Sciatic nerve (tissue), 2 donors: ENCODE results near the gene TCERG1L. TPM values are rescaled to one million over a fixed set of nuclear protein-coding genes. Genes with fewer than 3 reads are reported as not detected.
"Not testable (repeated sequence)": the region's sequence is repeated elsewhere in the genome, so short reads cannot be mapped to it uniquely, and the experiment has no call there.

ENCODE experiments used
- ATAC-seq: fragments of 200-7000 bp; cut with Tn5 transposase; one replicate; pipeline ENCODE4 v1.9.1; 2020; ENCODE audit warnings: mild to moderate bottlenecking, moderate library complexity
- DNase-seq: peaks from one replicate; pipeline ENCODE4 v3.0.0-alpha.2; 2020; ENCODE audit warnings: low spot score
- intact Hi-C: fragments of 100-400 bp; cut with DNase I; formaldehyde crosslinking; loops from one replicate; pipeline ENCODE4 v1.14.2; 2022
- total RNA-seq: library from RNA; stranded (reverse); fragmentation: NEBNext Ultra II Directional; extraction: Animal tissue kit (Norgen Biotek cat#: 25700); gene quantifications from one replicate; pipeline ENCODE4 v1.2.1, GENCODE V29; 2021
- donor health status: DM: no; HTN: no; CAD: no.
- donor health status: DM: no; HTN: no; CAD: no.

TCERG1L gene, protein sequence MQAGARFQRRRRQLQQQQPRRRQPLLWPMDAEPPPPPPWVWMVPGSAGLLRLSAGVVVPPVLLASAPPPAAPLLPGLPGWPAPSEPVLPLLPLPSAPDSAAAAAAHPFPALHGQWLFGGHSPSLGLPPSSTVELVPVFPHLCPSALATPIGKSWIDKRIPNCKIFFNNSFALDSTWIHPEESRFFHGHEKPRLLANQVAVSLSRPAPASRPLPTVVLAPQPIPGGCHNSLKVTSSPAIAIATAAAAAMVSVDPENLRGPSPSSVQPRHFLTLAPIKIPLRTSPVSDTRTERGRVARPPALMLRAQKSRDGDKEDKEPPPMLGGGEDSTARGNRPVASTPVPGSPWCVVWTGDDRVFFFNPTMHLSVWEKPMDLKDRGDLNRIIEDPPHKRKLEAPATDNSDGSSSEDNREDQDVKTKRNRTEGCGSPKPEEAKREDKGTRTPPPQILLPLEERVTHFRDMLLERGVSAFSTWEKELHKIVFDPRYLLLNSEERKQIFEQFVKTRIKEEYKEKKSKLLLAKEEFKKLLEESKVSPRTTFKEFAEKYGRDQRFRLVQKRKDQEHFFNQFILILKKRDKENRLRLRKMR
- 0.22 TPM for total RNA-seq

DNA sequence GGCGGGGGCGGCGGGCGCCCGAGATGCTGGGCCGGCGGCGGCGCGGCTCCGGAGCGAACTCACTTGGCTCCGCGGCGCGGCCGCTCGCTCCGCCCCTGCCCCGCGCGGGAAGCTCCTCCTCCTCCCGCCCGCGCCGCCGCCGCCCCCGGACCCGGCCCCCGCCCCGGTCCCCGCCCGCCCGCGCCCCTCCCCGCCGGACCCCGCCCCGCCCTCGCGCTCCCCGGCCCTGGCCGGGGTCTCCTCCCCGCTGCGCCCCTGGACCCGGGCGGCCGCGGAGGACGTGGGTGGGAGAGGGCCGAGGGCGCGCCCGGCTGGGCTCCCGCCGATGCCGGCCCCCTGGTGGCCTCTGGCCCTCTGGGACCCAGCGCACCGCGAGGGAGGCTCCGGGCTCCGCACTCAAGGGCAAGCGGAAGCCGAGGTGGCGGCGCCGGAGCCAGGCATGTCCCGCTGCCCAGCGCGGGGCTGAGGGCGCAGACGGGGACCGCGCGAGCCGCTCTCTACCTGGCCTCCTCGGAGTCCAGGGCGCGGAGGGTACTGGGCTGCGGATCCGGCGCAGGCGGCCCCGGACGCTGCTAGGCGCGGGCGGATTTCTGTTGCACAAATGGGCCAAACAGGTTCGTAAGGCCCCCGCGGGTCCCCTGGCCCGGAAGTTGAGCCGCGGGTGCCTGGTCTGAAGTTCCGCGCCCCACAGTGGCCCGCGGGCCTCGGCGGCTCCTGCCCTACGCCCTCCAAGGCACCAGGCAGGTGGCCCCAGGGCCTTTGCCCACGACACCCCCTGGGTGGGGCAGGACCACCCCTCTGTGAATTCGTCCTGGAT, at the start of gene TCERG1L:
Gene TCERG1L, minus strand, starts transcription at position 61 of the 817 bp plus-strand sequence. CDS start 86 bp downstream, outside the sequence.
- intact Hi-C loops, result no loop called here
- no peak for DNase-seq
- peak; percentile 38 for ATAC-seq

DNA sequence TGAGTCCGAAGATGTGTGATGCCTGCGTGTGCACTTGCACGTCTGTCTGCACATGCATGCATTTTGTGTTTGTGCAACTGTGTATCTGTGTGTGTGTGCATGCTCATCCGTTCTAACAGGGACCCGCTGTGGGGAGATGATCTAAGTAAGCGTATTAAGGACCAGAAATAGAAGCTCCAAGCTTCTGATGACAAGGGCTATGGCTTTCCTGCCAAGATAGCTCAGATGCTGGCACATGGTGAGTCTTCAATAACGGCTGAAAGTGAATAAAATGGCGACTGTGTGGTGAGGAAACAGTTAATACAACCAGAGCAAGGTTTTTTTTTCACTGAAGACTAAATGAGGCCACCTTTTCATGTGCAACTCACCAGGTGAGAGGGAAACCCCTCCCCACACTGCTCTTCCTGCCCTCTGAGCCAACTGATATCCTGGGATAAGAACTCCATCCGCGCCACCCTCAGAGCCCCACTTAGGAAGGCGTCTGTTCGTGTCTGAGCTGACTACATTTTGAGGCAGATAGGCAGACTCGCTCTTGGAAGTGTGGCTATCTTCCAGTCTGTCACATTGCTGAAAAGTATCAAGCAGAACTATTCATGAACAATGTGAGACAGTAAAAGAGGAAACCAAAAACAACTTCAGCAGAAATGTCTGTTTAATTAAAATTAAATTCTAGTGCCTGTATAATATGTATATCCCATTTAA, 47.4 kb upstream of the TCERG1L start:
- no peak for DNase-seq
- ATAC-seq, result no peak
- intact Hi-C loops, result no loop called here

DNA sequence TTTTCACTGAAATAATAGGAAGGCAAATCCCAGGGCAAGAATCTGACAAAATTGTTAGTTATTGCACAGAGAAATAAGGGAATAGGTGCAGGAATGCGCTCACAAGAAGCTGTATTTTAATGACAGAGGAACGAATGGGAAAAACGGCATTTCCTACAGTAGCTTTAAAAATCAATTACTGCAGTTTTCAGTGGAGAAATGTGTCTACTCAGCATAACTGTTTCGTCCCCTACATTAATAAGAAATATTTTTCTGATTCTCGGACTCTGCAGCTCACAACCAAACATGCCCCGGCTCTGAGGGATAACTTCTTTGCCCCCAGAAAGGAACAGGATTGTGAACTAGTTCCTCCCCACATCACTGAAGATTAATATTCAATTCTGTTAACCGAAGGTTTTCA, 44.9 kb upstream of the TCERG1L start:
- ATAC-seq, result no peak
- no peak for DNase-seq
- intact Hi-C loops, result no loop called here

DNA sequence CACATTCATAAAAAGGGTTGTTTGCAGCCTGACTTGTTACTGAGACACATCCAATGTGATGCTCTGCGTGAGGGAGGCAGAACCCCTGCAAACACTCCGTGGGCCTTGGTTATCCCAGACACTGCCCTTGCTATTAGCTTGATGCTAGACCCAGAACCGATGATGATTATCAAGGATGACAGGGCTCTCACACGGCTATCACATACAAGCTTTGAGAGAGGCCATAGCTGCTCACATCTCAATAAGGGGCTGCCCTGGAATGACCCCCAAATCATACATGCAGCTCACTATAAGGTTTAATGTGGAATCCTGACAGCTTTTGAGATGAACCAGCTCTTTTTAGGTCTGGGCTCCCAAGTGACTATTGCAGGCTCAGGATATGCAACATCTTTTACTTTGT, 44.4 kb upstream of the TCERG1L start:
- no peak for ATAC-seq
- intact Hi-C loops, result no loop called here
- no peak for DNase-seq

DNA sequence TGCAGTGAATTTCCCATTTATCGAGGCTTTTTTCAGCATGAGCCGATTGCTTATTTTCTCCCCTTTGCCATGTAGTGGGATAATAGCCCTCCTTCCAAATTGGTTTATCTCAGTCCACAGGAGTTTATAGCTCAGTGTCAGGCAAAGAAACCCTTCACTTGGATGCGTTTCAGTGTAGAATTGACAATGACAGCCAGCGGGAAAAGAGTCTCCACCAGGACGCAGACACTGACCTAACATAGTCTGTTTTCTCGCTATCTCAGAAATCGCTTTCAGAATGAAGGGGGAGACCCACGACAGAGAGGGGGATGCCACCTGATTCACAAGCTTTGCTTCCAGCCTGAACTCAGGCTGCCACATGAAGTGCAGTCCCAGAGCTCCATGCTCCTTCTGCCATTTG, 43.5 kb upstream of the TCERG1L start:
- ATAC-seq (no peak), DNase-seq (no peak)
- intact Hi-C loops, result no loop called here

DNA sequence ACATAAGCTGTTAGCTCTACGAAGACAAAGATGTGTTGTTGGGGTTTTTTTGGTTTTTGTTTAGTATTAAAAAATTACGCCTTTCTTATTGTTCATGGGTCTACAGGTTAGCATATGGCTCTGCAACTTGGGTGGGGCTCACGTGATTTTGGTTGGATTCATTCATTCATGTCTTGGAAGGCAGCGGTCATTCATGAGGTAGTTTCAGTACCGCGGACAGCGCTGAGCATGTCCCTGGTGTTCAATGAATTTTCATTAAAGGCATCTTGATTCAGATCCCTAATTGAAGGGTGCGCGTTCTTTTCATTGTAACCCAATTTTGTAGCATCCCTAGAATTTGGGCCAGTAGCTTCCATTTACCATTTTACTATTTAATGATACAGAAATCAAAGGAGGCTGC, 42.9 kb upstream of the TCERG1L start:
- no peak for DNase-seq
- no peak for ATAC-seq
- intact Hi-C loops, result no loop called here

DNA sequence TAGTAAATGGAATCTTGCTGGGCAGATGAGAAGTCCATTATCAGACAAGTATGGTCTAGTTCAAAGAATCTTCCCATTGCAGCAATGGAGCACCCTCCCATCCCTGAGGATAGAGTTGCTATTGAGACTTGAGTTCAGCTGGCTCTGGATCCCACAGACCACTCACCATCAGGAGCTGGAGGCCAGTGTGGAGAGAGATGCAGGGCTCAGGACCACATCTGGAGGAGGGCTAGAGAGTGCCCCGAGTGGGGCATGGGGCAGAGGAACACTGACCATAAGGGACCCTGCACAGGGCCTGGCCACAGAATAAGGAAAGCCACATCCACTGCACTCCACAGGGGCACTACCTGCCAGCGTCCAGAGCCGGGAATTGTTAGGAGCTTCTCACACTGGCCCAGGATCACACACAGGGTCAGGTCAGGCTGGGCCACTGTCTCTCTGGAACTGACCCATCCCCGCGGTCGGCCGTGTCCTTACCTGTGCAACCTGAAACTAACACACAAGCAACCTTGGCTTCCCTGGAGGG, 41.3 kb upstream of the TCERG1L start:
- ATAC-seq, result no peak
- no peak for DNase-seq
- intact Hi-C loops, result no loop called here

DNA sequence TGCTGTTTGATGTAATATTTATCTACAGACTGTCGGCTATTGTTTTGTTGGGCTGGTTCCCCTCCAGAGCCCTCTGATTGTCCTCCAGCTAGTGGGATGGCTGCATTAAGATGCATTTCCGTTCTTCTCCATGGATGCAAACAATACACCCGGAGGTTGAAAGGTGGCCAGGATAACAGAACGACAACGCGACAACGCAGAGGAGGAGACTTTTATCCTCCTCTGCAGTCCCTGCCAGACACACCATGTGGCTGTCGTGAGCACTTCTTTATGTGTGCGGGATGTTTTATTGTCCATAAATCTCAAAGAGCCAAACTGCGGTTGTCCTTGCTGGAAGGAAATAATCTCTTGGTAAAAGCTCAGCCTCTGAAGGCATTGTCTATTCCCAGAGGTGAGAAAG, 39.1 kb upstream of the TCERG1L start:
- ATAC-seq, result no peak
- intact Hi-C loops, result no loop called here
- no peak for DNase-seq

DNA sequence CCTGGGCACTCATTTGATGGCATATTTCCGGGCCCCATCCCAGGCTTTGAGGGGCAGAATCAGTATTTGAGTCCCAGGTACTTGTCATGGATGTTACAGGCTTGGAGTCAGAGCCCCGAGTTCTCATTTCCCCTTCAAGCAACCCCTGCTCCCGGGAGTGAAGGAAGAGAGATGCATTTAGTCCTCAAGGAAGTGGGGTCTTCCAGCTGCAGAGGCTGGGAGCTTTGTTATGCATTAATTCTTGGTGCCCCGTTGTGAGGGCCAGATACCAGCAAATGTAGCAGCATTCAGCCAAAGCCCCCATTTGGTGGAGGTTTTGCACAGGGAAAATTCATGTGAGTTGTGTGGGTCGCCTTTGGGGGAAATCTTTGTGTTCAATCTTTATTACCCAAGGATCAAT, 38.7 kb upstream of the TCERG1L start:
- DNase-seq (no peak), ATAC-seq (no peak)
- intact Hi-C loops, result no loop called here

DNA sequence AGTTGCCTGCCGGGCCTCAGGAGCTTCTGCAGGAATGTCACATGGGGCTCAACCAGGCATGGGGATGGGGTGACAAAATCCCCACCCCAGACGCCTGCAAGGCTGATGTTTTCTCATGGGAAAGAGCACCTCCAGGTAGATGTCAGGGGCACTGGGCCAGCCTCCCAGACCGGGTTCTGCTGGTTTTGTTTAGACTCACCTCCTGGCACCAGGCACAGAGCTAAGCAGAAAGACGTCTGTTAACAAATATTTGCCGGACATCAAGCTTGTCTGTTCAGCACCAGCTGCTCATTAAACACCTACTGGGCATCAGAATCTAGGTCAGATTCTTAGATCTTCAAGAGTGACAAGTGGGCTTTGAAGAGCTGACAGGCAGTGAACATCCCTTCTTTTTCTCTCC, 34.9 kb upstream of the TCERG1L start:
- ATAC-seq, result no peak
- intact Hi-C loops, result no loop called here
- no peak for DNase-seq

DNA sequence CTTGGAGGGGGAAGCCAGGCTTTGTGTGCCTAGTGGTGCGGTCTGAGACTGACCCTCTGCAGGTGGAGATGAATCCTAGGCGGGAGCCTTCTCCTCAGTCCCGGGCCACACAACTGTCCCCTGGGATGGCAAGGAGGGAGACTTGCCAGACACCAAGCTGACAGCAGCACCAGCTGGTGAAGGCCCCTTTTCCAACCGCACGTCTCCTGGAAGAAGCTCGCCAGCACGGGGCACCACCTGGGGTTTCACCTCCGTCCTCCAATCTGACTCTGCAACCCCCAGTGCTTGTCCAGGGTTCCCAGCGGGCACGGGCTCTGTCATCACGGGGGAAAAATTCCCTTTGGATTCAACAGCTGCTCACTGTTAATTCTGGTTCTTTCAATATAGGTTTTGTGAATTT, 34.2 kb upstream of the TCERG1L start:
- DNase-seq, result no peak
- no peak for ATAC-seq
- intact Hi-C loops, result no loop called here

DNA sequence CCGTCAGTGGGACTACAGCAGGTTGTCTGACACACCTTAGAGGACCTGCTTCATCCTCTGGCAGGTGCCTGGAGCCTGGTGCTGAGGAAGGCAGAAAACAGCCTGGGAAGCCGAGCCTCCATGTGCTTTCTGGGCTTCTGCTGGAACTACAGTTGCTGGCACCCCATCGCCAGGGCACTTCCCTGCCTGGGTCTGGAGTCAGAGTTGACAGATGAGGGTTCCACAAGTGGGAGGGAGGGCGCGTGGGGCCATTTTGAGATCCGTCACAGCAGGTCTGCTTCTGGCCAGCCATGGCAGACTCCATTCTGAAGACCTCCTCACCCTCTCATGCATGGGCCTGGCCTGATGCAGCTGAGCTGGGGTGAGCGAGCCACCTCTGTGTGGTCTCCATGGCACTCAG, 33.2 kb upstream of the TCERG1L start:
- intact Hi-C loops, result no loop called here
- ATAC-seq, result no peak
- DNase-seq, result no peak

DNA sequence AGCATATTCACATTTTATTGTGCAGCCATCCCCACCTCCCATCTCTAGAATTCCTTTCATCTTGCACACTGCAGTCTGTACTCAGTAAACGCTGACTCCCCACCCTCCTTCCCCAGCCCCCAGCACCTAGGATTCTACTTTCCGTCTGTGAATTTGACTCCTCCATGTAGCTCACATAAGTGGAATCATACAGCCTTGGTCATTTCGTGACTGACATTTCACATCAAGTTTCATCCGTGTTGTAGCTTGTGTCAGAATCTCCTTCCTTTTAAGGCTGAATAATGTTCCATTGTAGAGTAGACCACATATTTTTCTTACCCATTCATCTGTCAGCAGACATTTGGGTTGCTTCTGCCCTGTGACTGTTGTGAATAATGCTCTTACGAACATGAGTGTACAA, 26.2 kb upstream of the TCERG1L start:
- intact Hi-C loops, result no loop called here
- no peak for ATAC-seq
- DNase-seq, result no peak

DNA sequence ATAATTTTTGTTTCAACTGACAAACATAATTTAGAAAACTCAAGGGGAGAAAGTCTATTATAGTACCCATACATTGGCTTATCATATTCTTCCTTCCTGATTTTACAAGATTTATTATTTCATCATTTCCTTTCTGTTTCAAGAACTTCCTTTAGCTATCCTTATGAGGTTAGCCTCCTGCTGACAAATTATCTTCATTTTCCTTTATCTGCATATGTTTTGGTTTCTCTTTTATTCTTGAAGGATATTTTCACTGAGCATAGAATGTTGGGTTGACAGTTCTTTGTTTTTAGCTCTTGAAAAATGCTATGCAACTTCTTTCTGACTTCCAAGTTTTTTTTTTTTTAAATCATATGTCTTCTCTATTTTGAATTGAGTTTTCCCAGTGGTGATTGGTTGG, 21.3 kb upstream of the TCERG1L start:
- DNase-seq (no peak), ATAC-seq (no peak)
- intact Hi-C loops, result no loop called here

DNA sequence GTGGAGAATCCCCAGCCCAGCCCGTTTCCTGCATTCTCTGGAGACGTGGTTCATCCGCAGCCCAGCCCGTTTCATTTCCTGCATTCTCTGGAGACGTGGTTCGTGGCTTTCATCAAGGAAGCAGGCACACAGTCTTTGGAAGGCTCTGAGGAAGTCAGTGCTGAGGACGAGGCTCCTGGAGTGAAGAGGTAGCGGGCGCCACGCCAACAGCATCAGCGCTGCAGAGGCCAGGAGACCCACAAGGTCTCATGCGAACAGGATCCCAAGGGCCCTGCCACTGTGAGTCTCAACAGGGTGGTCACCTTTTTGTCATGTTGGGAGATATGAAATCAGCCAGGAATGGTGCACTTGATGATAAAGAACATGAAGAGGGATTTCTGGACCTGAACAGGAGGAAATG, 12.4 kb upstream of the TCERG1L start:
- intact Hi-C loops, result no loop called here
- no peak for ATAC-seq
- no peak for DNase-seq

DNA sequence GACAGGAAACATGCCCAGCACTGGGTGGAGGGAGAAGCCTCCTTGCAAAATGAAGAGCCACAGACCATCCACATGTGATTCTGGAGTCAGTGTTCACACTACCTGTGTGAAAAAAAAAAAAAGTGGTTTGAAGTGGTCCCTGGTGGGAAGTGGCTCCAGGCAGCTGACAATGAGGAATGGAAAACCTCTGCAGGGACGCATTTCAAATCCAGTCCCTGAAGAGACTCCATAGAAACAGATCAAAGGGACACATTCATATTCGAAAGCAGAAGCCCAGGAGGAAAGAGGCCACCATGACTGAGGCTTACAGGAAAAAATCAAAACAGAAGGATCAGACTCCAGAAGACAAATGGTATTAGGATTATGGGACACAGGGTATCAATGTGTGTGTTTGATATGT, 11.5 kb upstream of the TCERG1L start:
- ATAC-seq (no peak), DNase-seq (no peak)
- intact Hi-C loops, result no loop called here

DNA sequence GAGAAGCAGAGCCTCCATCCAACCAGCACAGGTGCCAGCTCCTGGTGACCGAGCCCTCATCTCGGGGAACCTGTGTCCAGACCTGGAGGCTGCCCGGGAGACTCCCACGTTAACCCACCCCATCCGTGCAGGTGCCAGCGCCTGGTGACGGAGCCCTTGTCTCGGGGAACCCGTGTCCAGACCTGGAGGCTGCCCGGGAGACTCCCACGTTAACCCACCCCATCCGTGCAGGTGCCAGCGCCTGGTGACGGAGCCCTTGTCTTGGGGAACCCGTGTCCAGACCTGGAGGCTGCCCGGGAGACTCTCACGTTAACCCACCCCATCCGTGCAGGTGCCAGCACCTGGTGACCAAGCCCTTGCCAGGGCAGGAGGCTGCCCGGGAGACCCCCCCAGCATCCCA, 11.1 kb upstream of the TCERG1L start:
- ATAC-seq, DNase-seq: not testable (repeated sequence)

DNA sequence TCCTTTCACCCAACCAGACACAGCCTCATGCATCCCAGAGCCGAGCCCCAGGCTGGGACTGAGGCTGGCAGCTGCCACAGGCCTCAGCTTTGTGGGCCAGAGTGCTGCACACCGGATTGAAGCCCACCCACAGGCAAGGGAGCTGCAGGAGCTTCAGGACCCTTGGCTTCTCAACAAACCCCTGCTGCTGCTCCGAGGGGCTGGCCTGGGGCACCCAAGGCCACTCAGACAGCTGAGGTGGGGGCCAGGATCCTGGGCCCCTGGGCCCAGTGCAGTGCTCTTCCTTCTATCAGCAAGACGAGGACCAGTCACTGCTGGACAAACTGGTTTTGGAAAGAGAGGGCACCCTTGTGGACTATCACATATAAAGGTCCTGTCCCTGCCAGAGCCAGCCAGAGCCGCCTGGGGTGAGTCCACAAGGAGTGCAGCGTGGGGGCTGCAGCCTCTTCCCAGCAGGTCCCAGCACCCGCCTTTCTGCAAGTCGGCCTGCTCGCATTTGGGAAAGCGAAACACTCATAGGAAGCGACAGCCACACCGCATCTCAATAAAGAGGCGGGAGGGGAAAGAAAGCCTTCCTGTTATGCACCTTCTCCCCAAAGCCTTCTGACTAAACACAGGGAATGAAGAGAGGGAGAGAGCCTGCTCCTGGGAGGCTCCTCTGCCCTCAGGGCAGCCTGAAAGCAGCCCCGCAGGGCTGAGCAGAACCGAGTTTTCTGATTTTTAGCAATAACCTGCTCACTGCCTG, 9.5 kb upstream of the TCERG1L start:
- ATAC-seq (no peak), DNase-seq (no peak)
- intact Hi-C loops, result no loop called here

More for the DNA sequence above, 11.1 kb upstream of the TCERG1L start:
- intact Hi-C loops, result not testable (repeated sequence)

DNA sequence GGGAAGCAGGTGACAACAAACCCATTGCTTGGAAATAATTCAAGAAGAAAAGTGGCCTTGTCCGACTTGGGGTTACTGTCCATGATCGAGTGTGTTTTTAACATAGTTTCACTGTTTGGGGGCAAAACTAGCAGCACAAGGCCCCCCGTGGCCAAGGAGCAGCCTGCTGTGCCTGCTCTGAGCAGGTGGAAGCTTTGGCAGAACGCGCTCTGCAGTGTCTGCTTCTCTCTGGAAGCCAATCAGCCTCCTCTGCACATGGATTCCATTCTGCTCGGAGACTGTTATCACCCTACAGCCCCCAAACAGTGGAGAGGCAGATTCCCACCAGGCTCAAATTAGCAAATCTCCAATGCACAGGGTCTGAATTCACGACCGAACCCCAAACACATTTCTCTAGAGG, 7.3 kb upstream of the TCERG1L start:
- intact Hi-C loops, result no loop called here
- no peak for DNase-seq
- ATAC-seq, result no peak
